Heart right ventricle (tissue), 16 donors: ENCODE results near the gene RGS18. TPM values are rescaled to one million over a fixed set of nuclear protein-coding genes. Genes with fewer than 3 reads are reported as not detected.
"Not testable (repeated sequence)": the region's sequence is repeated elsewhere in the genome, so short reads cannot be mapped to it uniquely, and the experiment has no call there.

Experiments used
- ATAC-seq, 8 donors: fragments of 200-7000 bp; cut with Tn5 transposase; one replicate each; pipeline ENCODE4 v1.9.1; 2020; ENCODE audit warnings: mild to moderate bottlenecking in 8 of 8, moderate library complexity in 8 of 8, moderate number of reproducible peaks in 1 of 8
- DNase-seq, 2 donors: peaks; one replicate each; pipeline ENCODE4 v3.0.0-alpha.2; 2020
- H3K27ac ChIP-seq, 10 donors: fragments of 200-600 bp; sonication (generic) in 2 of 10; one replicate each; pipeline versions ENCODE4 v1.5.0 to v1.8.0; 2020 to 2022; ENCODE audit warnings: mild to moderate bottlenecking in 3 of 10
- H3K27me3 ChIP-seq, 7 donors: fragments of 200-600 bp; one replicate each; pipeline ENCODE4 v1.8.0; 2021 to 2022; ENCODE audit warnings: mild to moderate bottlenecking in 2 of 7
- H3K36me3 ChIP-seq, 9 donors: fragments of 200-600 bp; sonication (generic) in 1 of 9; one replicate each; pipeline versions ENCODE4 v1.5.0 to v1.8.0; 2020 to 2022; ENCODE audit warnings: mild to moderate bottlenecking in 2 of 9
- H3K4me1 ChIP-seq, 9 donors: fragments of 200-600 bp; sonication (generic) in 1 of 9; one replicate each; pipeline versions ENCODE4 v1.5.0 to v1.8.0; 2020 to 2022; ENCODE audit warnings: mild to moderate bottlenecking in 4 of 9
- H3K4me3 ChIP-seq, 10 donors: fragments of 200-600 bp; sonication (generic) in 2 of 10; one replicate each; pipeline versions ENCODE4 v1.5.0 to v1.8.0; 2020 to 2022; ENCODE audit warnings: mild to moderate bottlenecking in 7 of 10, moderate library complexity in 2 of 10
- H3K9me3 ChIP-seq, 11 donors: fragments of 200-600 bp in 10 of 11; sonication (generic) in 2 of 11; one replicate each; pipeline versions ENCODE4 v1.5.0 to v1.8.0; 2013 to 2022; ENCODE audit warnings: mild to moderate bottlenecking in 2 of 11, control low read depth in 1 of 11, moderate library complexity in 1 of 11
- CTCF ChIP-seq, 9 donors: fragments of 200-600 bp; sonication (generic) in 2 of 9; IDR thresholded peaks; one replicate each; pipeline versions ENCODE4 v1.5.0 to v1.8.0; 2021 to 2022; ENCODE audit warnings: antibody characterized with exemption in 9 of 9, mild to moderate bottlenecking in 5 of 9, moderate library complexity in 1 of 9
- WGBS, 2 donors: extraction: QIAGEN DNeasy Blood & Tissue Kit; methylation state at CpG; one replicate each; pipeline ENCODE4 v1.1.7; 2013; ENCODE audit warnings: inconsistent platforms in 1 of 2; 5-methylcytosine and 5-hydroxymethylcytosine counted together
- intact Hi-C, 10 donors: fragments of 100-400 bp; cut with DNase I; formaldehyde crosslinking; loops; one replicate each; pipeline versions ENCODE4 v1.11.1 to v1.14.2; 2022
- polyA plus RNA-seq, 2 donors: library from polyadenylated mRNA; stranded (reverse); fragments of 200-250 nt; gene quantifications; one replicate each; pipeline ENCODE4 v1.2.3, GENCODE V29; 2013
- total RNA-seq, 10 donors: library from RNA; stranded (reverse); fragmentation: NEBNext Ultra II Directional in 3 of 10; extraction: Animal tissue kit (Norgen Biotek cat#: 25700) in 3 of 10; gene quantifications; one replicate each; pipeline versions ENCODE4 v1.2.1 to v1.2.4, GENCODE V29; 2021 to 2023
- donor health status: Arrhythmogenic right ventricular cardiomyopathy.
- donor health status: ischemic (EF 13 %, LVEDD 7.1; RV severe dilation, severe dysfunction).
- donor health status: healthy with polysubstance abuse.
- donor health status: DM: no; HTN: yes; CAD: no.
- donor health status: DM: no; HTN: no; CAD: no.
- donor health status: ischemic (EF 25% LVEDD 6.9; RV normal size, moderate dysfunction).
- donor health status: ischemic (EF 25% LVEDD 5.7; RV mildly dilated, moderate dysfunction).
- donor health status: healthy.
- donor health status: DM: yes; HTN: yes; CAD: no.
- donor health status: Ischemic cardiomyopathy.
- donor health status: ischemic (EF 35%, LVEDD 5.7; RV mildly dilated, moderate dysfunction).
- donor health status: nonischemic (EF 11% LVEDD 7.7; RV severe dilation, severe dysfunction).
- donor health status: DM: yes; HTN: yes; CAD: no.
- donor health status: PGD.
- donor health status: ischemic (EF 29% LVEDD 5.4; RV normal size, mild dysfunction).
- donor health status: nonischemic (EF 23%, LVEDD 6.1; RV moderate dilation, normal function).

Gene RGS18
- total and polyA plus RNA-seq, 12 donors, result 0.34 to 3.6 (median 0.65) TPM

- H3K9me3 ChIP-seq, result peaks cover 0 to 18% (median 0%) of the 10 kb centered on the region in 11 donors
- H3K36me3 ChIP-seq, result no peaks in the 10 kb centered on the region
- no peaks in the 10 kb centered on the region for H3K4me1 ChIP-seq
- no peaks in the 10 kb centered on the region for H3K27me3 ChIP-seq
- TF ChIP-seq CTCF (IDR thresholded peaks at IDR 0.05), result no peak
- intact Hi-C loops, result no loop called here
- ATAC-seq (no peak), DNase-seq (no peak)
- H3K4me3 ChIP-seq, result no peak overlapping the region
- no peak overlapping the region for H3K27ac ChIP-seq
Measured at GRCh38 chr1:192224396-192224795, 66.1 kb downstream of the RGS18 start.

DNA sequence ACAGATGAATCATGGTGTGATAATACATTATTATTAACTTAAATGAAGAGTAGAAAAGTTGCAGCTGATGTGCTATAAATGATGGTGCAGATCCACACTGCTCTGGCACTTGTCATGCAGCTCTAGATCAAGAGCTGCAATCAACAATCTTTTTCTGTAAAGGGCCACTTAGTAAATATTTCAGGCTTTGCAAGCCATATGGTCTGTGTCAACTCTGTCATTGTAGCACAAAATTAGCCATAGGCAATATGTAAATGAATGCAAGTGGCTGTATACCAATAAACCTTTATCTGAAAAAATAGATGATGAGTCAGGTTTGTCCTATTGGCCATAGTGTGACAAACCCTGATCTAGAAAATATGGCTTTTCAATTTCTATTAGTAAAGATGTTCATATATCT lies 66.6 kb downstream of the RGS18 start:
- ATAC-seq, result no peak
- H3K4me3 ChIP-seq, result no peak overlapping the region
- H3K4me1 ChIP-seq, result no peaks in the 10 kb centered on the region
- no peak for TF ChIP-seq CTCF (IDR thresholded peaks at IDR 0.05)
- no peaks in the 10 kb centered on the region for H3K36me3 ChIP-seq
- no peak for DNase-seq
- intact Hi-C loops, result no loop called here
- H3K9me3 ChIP-seq, result peaks cover 0 to 17% (median 0%) of the 10 kb centered on the region in 11 donors
- no peak overlapping the region for H3K27ac ChIP-seq
- H3K27me3 ChIP-seq, result no peaks in the 10 kb centered on the region

DNA sequence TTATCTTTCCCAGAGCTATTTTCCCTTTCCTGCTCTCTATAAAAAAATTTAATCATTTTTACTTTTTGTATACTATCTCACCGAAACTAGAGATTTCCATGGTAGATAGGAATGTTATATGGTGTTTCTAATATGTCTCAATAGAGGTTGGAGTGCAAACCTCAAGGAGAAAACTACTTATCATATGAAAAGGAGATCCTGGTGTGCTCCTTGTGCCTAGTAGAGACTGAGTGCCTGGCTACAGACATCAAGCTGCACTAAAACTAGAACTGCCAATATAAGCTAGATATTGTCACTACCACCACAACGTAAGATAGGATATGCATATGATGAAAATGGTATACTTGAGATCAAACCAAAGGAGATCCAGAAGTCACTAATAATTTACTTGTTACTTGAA lies 67.0 kb downstream of the RGS18 start:
- Histone ChIP-seq H3K27me3 (no peaks in the 10 kb centered on the region), H3K4me1 (no peaks in the 10 kb centered on the region), H3K4me3 (no peak overlapping the region), H3K9me3 (peaks cover 0 to 14% (median 0%) of the 10 kb centered on the region in 11 donors), H3K27ac (no peak overlapping the region), H3K36me3 (no peaks in the 10 kb centered on the region)
- WGBS, 2 donors, result 83 to 86% methylated on average over 2 of the region's 2 CpGs
- DNase-seq, result no peak
- no peak for ATAC-seq
- no peak for TF ChIP-seq CTCF (IDR thresholded peaks at IDR 0.05)
- intact Hi-C loops, result no loop called here

- WGBS, 2 donors, result 70 to 77% methylated on average over 3 of the region's 3 CpGs
- Histone ChIP-seq H3K9me3 (peaks cover 0 to 10% (median 0%) of the 10 kb centered on the region in 11 donors), H3K4me1 (no peaks in the 10 kb centered on the region), H3K36me3 (no peaks in the 10 kb centered on the region), H3K27me3 (no peaks in the 10 kb centered on the region), H3K4me3 (no peak overlapping the region), H3K27ac (no peak overlapping the region)
- TF ChIP-seq CTCF (IDR thresholded peaks at IDR 0.05), result no peak
- DNase-seq (no peak), ATAC-seq (no peak)
- intact Hi-C loops, result no loop called here
Measured at GRCh38 chr1:192225703-192226102, 67.4 kb downstream of the RGS18 start.

DNA sequence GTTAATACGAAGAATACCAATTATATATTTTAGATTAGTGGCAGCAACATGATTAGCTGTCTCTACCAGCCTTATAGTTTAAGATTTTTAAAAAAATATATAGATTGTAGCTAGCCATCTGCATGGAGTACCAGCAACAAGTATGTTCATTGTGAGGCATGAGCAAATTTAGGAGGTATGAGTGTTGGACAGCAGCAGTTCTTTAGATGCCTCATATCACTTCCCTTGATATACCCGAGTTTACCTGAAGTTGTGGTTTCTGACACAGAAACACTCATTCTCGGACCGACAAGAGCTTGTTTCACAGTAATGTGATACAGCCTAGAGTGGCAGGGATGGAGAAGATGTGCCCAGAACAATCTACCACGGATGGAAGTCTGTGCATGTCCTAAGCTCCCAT lies 69.1 kb downstream of the RGS18 start:
- Histone ChIP-seq H3K9me3 (no peaks in the 10 kb centered on the region), H3K4me1 (no peaks in the 10 kb centered on the region), H3K4me3 (no peak overlapping the region), H3K27me3 (no peaks in the 10 kb centered on the region), H3K27ac (no peak overlapping the region), H3K36me3 (no peaks in the 10 kb centered on the region)
- WGBS, 2 donors, result 85 to 87% methylated on average over 5 of the region's 5 CpGs
- no peak for DNase-seq
- TF ChIP-seq CTCF (IDR thresholded peaks at IDR 0.05), result no peak
- intact Hi-C loops, result no loop called here
- no peak for ATAC-seq

DNA sequence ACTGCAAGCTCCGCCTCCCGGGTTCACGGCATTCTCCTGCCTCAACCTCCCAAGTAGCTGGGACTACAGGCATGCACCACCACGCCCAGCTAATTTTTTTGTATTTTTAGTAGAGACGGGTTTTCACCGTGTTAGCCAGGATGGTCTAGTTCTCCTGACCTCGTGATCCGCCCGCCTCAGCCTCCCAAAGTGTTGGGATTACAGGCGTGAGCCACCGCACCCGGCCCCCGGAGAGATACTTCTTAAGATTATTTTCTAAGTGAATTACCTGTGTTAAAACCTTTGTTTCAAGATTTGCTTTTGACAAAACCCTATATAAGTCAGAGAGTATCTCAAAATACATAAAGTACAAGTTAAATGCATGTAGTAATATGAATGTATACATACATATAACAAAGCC lies 69.7 kb downstream of the RGS18 start:
- H3K4me3 ChIP-seq, ATAC-seq, intact Hi-C loops, H3K4me1 ChIP-seq, H3K27me3 ChIP-seq, DNase-seq, H3K9me3 ChIP-seq, H3K36me3 ChIP-seq, H3K27ac ChIP-seq: not testable (repeated sequence)
- 93 to 95% methylated on average over 13 of the region's 13 CpGs for WGBS, 2 donors
